Spinal cord (tissue), 10 donors: ENCODE results near the gene IFNA2. TPM values are rescaled to one million over a fixed set of nuclear protein-coding genes. Genes with fewer than 3 reads are reported as not detected.
"Not testable (repeated sequence)": the region's sequence is repeated elsewhere in the genome, so short reads cannot be mapped to it uniquely, and the experiment has no call there.

Source experiments
- DNase-seq, 6 donors: peaks; one replicate each; pipeline versions ENCODE4 v3.0.0 to v3.0.0-alpha.2; 2013 to 2015; ENCODE audit warnings: low spot score in 6 of 6, low read depth in 4 of 6
- H3K27ac ChIP-seq: one replicate; pipeline ENCODE4 v1.5.1; 2013; ENCODE audit warnings: low read depth, low read length, control low read depth
- H3K27me3 ChIP-seq: one replicate; pipeline ENCODE4 v1.6.1; 2013; ENCODE audit warnings: low read length; ENCODE audit not compliant: control insufficient read depth, insufficient read depth
- H3K36me3 ChIP-seq: one replicate; pipeline ENCODE4 v1.6.1; 2013; ENCODE audit warnings: low read length; ENCODE audit not compliant: control insufficient read depth, insufficient read depth
- H3K4me1 ChIP-seq: one replicate; pipeline ENCODE4 v1.6.1; 2013; ENCODE audit warnings: low read length; ENCODE audit not compliant: control insufficient read depth, insufficient read depth
- H3K4me3 ChIP-seq: one replicate; pipeline ENCODE4 v1.5.1; 2013; ENCODE audit warnings: low read depth, low read length, control low read depth
- H3K9me3 ChIP-seq: one replicate; pipeline ENCODE4 v1.6.1; 2013; ENCODE audit warnings: low read length; ENCODE audit not compliant: control insufficient read depth, insufficient read depth
- WGBS: methylation state at CpG from one replicate; pipeline ENCODE4 v1.1.5; 2013; ENCODE audit warnings: missing lambda C conversion rate; ENCODE audit not compliant: insufficient coverage; 5-methylcytosine and 5-hydroxymethylcytosine counted together
- polyA plus RNA-seq, 2 donors: library from polyadenylated mRNA; unstranded; fragments of 120-200 nt; gene quantifications; one replicate each; pipeline ENCODE4 v1.2.1, GENCODE V29; 2013; ENCODE audit not compliant: insufficient read length in 2 of 2
- total RNA-seq, 2 donors: library from RNA; depleted of rRNA in 1 of 2; stranded (reverse); fragments of 120-200 nt in 1 of 2; fragments of >200 nt in 1 of 2; gene quantifications; one replicate each; pipeline versions ENCODE4 v1.2.3 to v1.2.4, GENCODE V29; 2013 to 2014
- donor health status: healthy.

The IFNA2 gene
- total and polyA plus RNA-seq, 4 donors: not detected

DNA sequence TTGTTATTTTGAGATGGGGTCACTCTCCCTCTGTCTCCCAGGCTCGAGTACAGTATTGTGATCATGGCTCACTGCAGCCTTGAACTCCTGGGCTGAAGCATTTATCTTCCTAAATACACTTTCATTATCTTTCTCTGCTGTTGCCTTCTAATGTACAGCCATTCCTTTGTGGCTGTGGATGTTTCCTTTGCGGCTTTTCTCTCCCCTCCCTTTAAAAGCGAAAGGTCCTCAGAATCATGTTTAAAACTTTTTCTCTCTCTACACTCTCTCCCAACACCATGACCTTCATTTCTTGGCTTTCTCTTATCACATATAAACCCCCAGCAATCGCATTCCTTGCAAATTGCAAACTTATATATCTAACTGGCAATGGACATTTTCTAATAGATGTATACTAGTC, 1.6 kb downstream of the IFNA2 start:
- no peak for DNase-seq
- no peaks in the 10 kb centered on the region for H3K27me3 ChIP-seq
- WGBS: 63% methylated on average over 3 of the region's 4 CpGs
- no peaks in the 10 kb centered on the region for H3K4me1 ChIP-seq
- H3K9me3 ChIP-seq: no peaks in the 10 kb centered on the region
- H3K36me3 ChIP-seq: no peaks in the 10 kb centered on the region
- no peak overlapping the region for H3K27ac ChIP-seq
- no peak overlapping the region for H3K4me3 ChIP-seq

DNA sequence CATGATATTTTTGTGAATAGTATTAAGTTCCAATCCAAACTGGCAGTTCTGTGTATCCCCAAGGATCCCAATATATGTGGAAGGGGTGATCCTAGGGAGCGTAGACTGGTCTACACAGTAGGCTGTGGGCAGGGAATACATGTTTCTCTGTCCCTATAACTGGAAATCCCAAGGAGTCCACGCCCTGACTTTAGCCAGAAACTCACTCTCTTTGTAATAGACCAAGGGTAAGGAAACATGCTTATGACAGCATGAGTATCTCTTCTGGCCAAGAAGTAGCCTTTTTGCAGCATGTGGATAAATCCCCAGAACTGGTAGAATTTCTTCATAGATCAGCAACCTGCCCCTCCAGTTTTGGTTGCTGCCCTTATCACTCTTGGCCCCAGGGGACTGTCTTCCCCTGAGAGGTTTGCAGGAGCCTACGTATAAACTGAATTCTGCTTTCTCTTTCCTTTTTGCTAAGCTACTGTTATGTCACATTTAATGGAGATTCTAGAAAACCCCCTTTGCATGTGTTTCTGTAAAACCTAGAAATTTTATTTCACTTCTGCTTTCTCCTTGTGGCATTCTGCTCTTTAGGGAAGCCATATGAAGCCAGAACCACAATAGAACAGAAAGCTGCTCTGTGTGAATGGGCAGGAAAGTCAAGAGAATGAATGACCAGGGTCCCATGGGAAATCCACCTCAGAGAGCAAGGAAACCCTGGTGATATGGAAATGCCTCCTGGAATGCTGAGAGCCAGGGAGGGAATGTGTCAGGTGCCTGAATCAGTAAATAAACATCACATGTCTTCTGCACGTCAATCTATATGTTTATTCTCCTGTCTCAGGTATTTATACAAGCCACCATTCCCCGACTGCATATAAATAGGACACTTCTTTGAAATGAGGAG, 3.5 kb downstream of the IFNA2 start:
- Histone ChIP-seq H3K27ac (no peak overlapping the region), H3K4me1 (no peaks in the 10 kb centered on the region), H3K27me3 (no peaks in the 10 kb centered on the region), H3K4me3 (no peak overlapping the region), H3K9me3 (no peaks in the 10 kb centered on the region), H3K36me3 (no peaks in the 10 kb centered on the region)
- no peak for DNase-seq
- WGBS: 100% methylated on average over 1 of the region's 5 CpGs

DNA sequence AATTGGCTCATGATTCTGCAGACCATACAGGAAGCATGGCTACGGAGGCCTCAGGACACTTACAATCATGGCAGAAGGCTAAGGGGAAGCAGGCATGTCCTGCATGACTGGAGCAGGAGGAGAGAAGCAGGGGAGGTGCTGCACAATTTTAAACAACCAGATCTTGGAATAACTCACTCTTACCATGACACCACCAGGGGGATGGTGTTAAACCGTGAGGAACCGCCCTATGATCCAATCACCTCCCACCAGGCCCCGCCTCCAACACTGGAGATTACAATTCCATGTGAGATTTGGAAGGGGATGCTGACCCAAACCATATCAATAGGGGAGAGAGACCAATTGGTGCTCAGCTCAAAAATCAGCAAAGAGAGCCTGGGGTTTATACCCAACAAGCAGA, 13.7 kb downstream of the IFNA2 start:
- H3K27ac ChIP-seq, H3K36me3 ChIP-seq, H3K4me1 ChIP-seq, DNase-seq, H3K4me3 ChIP-seq, H3K9me3 ChIP-seq, H3K27me3 ChIP-seq: not testable (repeated sequence)
- WGBS: 100% methylated on average over 1 of the region's 4 CpGs

DNA sequence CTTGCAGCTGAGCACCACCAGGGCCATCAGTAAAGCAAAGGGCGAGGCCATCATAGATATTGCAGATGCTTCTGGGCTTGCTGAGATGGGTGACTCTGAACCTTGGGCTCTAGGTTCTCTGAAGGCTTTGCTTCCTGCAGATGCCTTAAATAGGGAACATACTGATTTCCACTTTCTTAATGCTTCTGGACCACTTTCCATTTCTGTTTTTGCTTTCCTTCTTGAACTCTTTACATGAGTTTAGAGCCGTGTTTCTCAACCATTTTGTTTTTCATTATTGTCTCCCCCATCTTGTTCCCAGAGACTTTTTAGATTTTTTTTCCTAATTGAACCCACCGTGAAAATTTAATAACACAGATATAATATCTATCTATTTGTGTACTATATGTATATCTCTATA, 17.2 kb downstream of the IFNA2 start, which contains the start of gene IFNA13:
Gene IFNA13, minus strand, starts transcription at position 101 of the 400 bp plus-strand sequence. Its CDS starts 47 bp downstream, at position 54.
- no peak within 1 kb of the TSS for H3K27ac ChIP-seq
- H3K27me3 ChIP-seq: no peaks in the 10 kb centered on the region
- H3K4me1 ChIP-seq: no peaks in the 10 kb centered on the region
- H3K36me3 ChIP-seq: no peaks in the 10 kb centered on the region
- no peaks in the 10 kb centered on the region for H3K9me3 ChIP-seq
- 100% methylated on average over 2 of the region's 3 CpGs for WGBS
- no peak for DNase-seq
- H3K4me3 ChIP-seq: no peak within 1 kb of the TSS

DNA sequence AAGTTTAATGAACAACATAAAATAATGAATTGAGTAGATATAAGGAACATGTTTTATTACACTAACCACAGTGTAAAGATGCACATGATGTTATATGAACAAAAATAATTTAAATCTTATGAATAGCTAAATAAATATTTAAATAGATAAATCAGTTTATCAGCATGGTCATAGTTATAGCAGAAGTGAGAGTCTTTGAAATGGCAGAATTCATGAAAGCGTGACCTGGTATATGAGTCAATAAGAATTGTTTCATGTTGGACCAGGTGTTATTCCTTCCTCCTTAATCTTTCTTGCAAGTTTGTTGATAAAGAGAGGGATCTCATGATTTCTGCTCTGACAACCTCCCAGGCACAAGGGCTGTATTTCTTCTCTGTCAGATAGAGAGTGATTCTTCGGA, 18.0 kb downstream of the IFNA2 start:
- not testable (repeated sequence) for H3K4me1 ChIP-seq, H3K27ac ChIP-seq, H3K4me3 ChIP-seq, DNase-seq, H3K36me3 ChIP-seq, H3K27me3 ChIP-seq, H3K9me3 ChIP-seq
- no CpG with 5 or more reads among the region's 2 CpGs for WGBS

DNA sequence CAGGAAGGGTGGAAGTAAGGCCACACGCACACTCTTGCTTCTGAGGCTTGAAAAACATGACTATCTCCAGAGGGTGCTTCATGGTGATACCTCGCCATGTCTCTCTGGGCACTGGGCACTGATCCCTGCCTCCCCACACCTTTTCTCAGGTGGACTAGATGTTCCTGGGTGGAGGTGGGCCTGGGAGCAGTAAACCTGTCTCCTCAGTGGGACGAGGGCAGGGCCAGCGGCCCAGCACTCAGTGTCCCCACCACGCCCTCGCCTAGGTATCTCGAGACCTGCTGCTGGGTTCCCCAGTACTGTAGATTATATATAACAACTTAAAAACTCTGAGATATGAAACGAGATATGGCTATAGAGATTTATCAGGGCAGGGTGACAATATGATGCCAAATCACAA, 22.9 kb downstream of the IFNA2 start:
- H3K4me3 ChIP-seq: no peak overlapping the region
- no peaks in the 10 kb centered on the region for H3K27me3 ChIP-seq
- no peak overlapping the region for H3K27ac ChIP-seq
- no peaks in the 10 kb centered on the region for H3K36me3 ChIP-seq
- DNase-seq: no peak
- 100% methylated on average over 1 of the region's 8 CpGs for WGBS
- no peaks in the 10 kb centered on the region for H3K9me3 ChIP-seq
- H3K4me1 ChIP-seq: no peaks in the 10 kb centered on the region

DNA sequence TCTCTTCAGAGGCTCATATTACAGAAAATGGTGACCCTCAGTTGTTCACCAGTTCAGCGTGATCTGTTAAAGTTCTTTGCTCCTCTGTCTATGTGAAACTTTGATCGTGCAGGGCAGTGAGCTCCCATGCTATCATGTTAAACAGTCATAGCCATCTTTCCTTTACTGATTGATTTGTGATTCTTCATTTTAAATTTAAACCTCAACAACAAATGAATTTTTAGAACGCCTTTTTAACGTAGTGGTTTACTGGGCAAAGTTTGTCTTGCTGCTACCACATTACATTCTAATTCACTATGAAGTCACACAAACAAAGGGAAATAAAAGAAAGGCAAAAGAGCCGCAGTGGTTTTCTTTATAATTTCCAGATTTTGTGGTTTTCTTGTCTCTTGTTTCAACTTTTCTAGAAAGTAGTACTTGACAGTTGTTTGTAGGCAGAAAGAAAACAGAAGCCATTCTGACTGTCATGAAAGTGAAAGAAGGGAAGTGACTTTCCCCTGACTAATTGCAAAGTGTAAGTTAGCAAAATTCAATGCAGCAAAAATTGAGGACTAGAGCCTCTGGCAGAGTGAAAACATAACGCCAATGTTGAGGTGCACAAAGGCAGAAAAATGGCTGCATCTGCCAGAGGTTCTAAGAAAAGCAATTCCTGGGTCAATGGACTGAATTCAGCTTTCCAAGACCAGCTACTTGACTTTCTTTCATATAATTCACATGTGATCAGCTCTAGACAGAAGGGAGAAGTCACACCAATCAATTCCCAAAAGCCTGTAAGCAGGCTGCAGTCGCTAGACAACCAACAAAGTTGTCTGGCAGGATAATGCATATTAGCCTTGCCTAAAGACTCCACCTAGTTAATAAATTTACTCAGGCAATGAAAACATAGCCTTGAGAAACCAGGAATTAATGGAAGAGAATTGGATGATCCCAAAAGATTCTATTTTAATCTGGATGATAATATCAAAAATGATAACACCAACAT, 27.4 kb downstream of the IFNA2 start:
- Histone ChIP-seq H3K27ac (no peak overlapping the region), H3K27me3 (no peaks in the 10 kb centered on the region), H3K4me1 (no peaks in the 10 kb centered on the region), H3K36me3 (no peaks in the 10 kb centered on the region), H3K9me3 (no peaks in the 10 kb centered on the region), H3K4me3 (no peak overlapping the region)
- peak in 2 of 6 donors; percentile 5 to 8 for DNase-seq
- 54% methylated on average over 3 of the region's 7 CpGs for WGBS

DNA sequence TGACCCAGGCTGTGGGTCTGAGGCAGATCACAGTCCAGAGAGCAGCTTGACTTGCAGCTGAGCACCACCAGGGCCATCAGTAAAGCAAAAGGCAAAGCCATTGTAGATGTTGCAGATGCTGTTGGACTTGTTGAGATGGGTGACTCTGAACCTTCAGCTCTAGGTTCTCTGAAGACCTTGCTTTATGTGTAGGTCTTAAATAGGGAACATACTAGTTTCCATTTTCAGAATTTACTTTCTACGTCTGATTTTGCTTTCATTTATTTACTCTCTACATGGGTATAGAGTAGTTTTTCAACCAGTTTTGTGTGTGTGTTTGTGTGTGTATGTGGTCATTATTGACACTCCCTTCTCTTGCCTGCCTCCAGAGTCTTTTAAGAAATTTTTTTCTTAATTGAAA, 34.4 kb downstream of the IFNA2 start, which contains the start of gene IFNA6:
Gene IFNA6, minus strand, starts transcription at position 101 of the 400 bp plus-strand sequence. Its CDS starts 0 bp downstream, at position 101.
- H3K9me3 ChIP-seq: no peaks in the 10 kb centered on the region
- no peaks in the 10 kb centered on the region for H3K36me3 ChIP-seq
- no peak within 1 kb of the TSS for H3K27ac ChIP-seq
- H3K4me3 ChIP-seq: no peak within 1 kb of the TSS
- DNase-seq: no peak
- no peaks in the 10 kb centered on the region for H3K27me3 ChIP-seq
- no CpG with 5 or more reads among the region's 1 CpG for WGBS
- no peaks in the 10 kb centered on the region for H3K4me1 ChIP-seq

DNA sequence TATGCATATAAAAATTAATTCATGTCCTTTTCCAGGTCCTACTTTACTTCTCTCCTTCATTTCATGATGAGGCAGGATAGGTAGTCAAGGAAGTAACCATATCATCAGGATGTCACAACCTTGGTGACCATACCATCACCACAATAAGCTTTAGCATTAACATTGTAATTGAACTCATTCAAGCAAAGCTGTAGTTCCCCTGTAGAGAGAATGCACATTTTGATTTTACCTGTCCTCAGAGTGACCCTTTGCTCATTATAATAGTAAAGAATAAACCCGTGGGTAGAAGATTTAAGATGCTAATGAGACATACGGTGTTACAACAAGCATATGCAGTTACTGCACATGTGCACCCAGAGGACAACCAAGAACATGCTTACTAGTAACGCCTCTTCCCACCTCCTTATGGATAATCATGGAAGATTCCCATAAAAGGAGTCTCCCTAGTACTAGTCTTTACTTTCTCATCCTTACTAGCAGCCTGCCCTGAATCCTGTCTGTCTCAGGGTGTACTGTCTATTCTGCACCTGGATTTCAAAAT, 36.7 kb downstream of the IFNA2 start:
- no peaks in the 10 kb centered on the region for H3K36me3 ChIP-seq
- H3K4me1 ChIP-seq: no peaks in the 10 kb centered on the region
- no peaks in the 10 kb centered on the region for H3K9me3 ChIP-seq
- no peak for DNase-seq
- whole genome bisulfite sequencing: 82% methylated on average over 1 of the region's 3 CpGs
- H3K4me3 ChIP-seq: no peak overlapping the region
- no peak overlapping the region for H3K27ac ChIP-seq
- H3K27me3 ChIP-seq: no peaks in the 10 kb centered on the region
